Endothelial cell of umbilical vein (primary cell): Measurements from ENCODE around the gene MEA1.

Experiments used
- EZH2 ChIP-seq: IDR thresholded peaks from 2 replicates; pipeline ENCODE4 v1.6.1; 2012; ENCODE audit warnings: borderline replicate concordance, low read depth, mild to moderate bottlenecking, moderate library complexity, low read length, inconsistent platforms; ENCODE audit not compliant: severe bottlenecking
- FOS ChIP-seq: IDR thresholded peaks from 2 replicates; pipeline ENCODE4 v1.6.1; 2011; ENCODE audit warnings: mild to moderate bottlenecking, low read length, moderate library complexity, borderline replicate concordance; ENCODE audit not compliant: insufficient read depth
- JUN ChIP-seq: IDR thresholded peaks from 2 replicates; pipeline ENCODE4 v1.6.1; 2011; ENCODE audit warnings: borderline replicate concordance, low read depth; ENCODE audit not compliant: insufficient read length, insufficient read depth
- MYC ChIP-seq: IDR thresholded peaks from one replicate; pipeline ENCODE4 v1.6.1; 2011; ENCODE audit warnings: mild to moderate bottlenecking, low read depth, low read length
- POLR2A ChIP-seq: IDR thresholded peaks from 2 replicates; pipeline ENCODE4 v1.6.1; 2012; ENCODE audit warnings: low read depth, mild to moderate bottlenecking, control low read depth, low read length
- POLR2AphosphoS5 ChIP-seq: IDR thresholded peaks from 2 replicates; pipeline ENCODE4 v1.6.1; 2012; ENCODE audit warnings: low read depth, mild to moderate bottlenecking, control low read depth, low read length, moderate library complexity; ENCODE audit not compliant: insufficient read depth
- TF ChIP-seq, protein P1 (sequence below), 2 donors: IDR thresholded peaks; 1 replicate in 1 of 2; 2 replicates in 1 of 2; pipeline ENCODE4 v1.5.1; 2011; ENCODE audit warnings: low read length in 2 of 2, mild to moderate bottlenecking in 2 of 2, moderate library complexity in 2 of 2, control low read depth in 1 of 2, inconsistent platforms in 1 of 2, low read depth in 1 of 2; ENCODE audit not compliant: insufficient read depth in 1 of 2; ENCODE audit errors: extremely low read depth in 1 of 2
- TF ChIP-seq, protein P2 (sequence below): IDR thresholded peaks from 2 replicates; pipeline ENCODE4 v1.6.1; 2011; ENCODE audit not compliant: insufficient read depth, insufficient read length

DNA sequence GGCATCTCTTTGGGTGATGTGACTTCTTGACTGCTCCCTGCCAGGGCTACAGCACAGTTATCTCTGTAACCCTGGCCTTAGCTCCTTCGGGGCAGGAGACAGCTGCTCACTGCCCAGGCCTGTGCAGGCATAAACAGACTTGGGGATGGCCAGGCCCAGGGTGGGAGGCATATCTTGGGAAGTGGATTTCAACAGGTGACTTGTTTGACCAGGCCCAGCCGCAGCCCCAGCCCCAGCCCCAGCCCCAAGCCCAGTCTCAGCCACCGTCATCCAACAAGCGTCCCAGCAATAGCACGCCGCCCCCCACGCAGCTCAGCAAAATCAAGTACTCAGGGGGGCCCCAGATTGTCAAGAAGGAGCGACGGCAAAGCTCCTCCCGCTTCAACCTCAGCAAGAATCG, 7.5 kb downstream of the MEA1 start:
- TF ChIP-seq POLR2A (no peak), POLR2AphosphoS5 (no peak), JUN (no peak), EZH2 (no peak), MYC (no peak), FOS (no peak)
- TF ChIP-seq, protein P1, sequence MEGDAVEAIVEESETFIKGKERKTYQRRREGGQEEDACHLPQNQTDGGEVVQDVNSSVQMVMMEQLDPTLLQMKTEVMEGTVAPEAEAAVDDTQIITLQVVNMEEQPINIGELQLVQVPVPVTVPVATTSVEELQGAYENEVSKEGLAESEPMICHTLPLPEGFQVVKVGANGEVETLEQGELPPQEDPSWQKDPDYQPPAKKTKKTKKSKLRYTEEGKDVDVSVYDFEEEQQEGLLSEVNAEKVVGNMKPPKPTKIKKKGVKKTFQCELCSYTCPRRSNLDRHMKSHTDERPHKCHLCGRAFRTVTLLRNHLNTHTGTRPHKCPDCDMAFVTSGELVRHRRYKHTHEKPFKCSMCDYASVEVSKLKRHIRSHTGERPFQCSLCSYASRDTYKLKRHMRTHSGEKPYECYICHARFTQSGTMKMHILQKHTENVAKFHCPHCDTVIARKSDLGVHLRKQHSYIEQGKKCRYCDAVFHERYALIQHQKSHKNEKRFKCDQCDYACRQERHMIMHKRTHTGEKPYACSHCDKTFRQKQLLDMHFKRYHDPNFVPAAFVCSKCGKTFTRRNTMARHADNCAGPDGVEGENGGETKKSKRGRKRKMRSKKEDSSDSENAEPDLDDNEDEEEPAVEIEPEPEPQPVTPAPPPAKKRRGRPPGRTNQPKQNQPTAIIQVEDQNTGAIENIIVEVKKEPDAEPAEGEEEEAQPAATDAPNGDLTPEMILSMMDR (IDR thresholded peaks at IDR 0.05; ENCODE audit: extremely low read depth in 1 of 2, insufficient read depth in 1 of 2, low read depth in 1 of 2, low read length in 2 of 2), result no peak
- TF ChIP-seq, protein P2, sequence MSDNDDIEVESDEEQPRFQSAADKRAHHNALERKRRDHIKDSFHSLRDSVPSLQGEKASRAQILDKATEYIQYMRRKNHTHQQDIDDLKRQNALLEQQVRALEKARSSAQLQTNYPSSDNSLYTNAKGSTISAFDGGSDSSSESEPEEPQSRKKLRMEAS, result no peak
